B cell (primary cell): Measurements from ENCODE around the gene SNX20. TPM values are rescaled to one million over a fixed set of nuclear protein-coding genes. Genes with fewer than 3 reads are reported as not detected.

Source experiments
- ATAC-seq: fragments of 200-7000 bp; cut with Tn5 transposase; one replicate; pipeline ENCODE4 v1.10.0; 2021; ENCODE audit warnings: low read depth, mild to moderate bottlenecking, moderate number of reproducible peaks, moderate library complexity
- CTCF ChIA-PET: fragments of 350-600 bp; sonication (Branson Sonifier 250); formaldehyde crosslinking; loops from one replicate; lab custom pipeline; 2021; ENCODE audit warnings: antibody characterized with exemption, inconsistent platforms; lab: Charles Lee
- POLR2A ChIA-PET: fragments of 350-600 bp; sonication (Branson Sonifier 250); formaldehyde crosslinking; loops from one replicate; lab custom pipeline; 2021; ENCODE audit warnings: antibody characterized with exemption; lab: Charles Lee
- DNase-seq: peaks from one replicate; pipeline ENCODE4 v3.0.0; 2013
- H2AFZ ChIP-seq: 2 replicates; pipeline ENCODE4 v1.6.1; 2012; ENCODE audit warnings: mild to moderate bottlenecking, low read depth, low read length; ENCODE audit not compliant: insufficient read depth, poor library complexity, severe bottlenecking
- H3K27ac ChIP-seq, 2 donors: 1 replicate in 1 of 2; 2 replicates in 1 of 2; pipeline ENCODE4 v1.5.1; 2012 to 2013; ENCODE audit warnings: low read length in 2 of 2, mild to moderate bottlenecking in 2 of 2, moderate library complexity in 1 of 2
- H3K27me3 ChIP-seq, 4 experiments: fragments of 200-600 bp in 1 of 4; sonication (generic) in 1 of 4; replicated peaks in 1 of 4; 1 replicate in 2 of 4; 2 replicates in 2 of 4; pipeline versions ENCODE4 v1.6.1 to v1.7.0; 2013 to 2016; ENCODE audit warnings: low read length in 3 of 4, mild to moderate bottlenecking in 2 of 4, mixed read lengths in 1 of 4, moderate library complexity in 1 of 4; ENCODE audit not compliant: insufficient read depth in 4 of 4, control insufficient read depth in 3 of 4; ENCODE audit errors: control extremely low read depth in 1 of 4
- H3K36me3 ChIP-seq, 2 experiments: replicated peaks in 1 of 2; 1 replicate in 1 of 2; 2 replicates in 1 of 2; pipeline versions ENCODE4 v1.6.1 to v1.7.1; 2013; ENCODE audit warnings: low read length in 1 of 2; ENCODE audit not compliant: insufficient read depth in 2 of 2, control insufficient read depth in 1 of 2; ENCODE audit errors: control extremely low read depth in 1 of 2, extremely low read depth in 1 of 2
- H3K4me1 ChIP-seq, 2 donors: fragments of 200-600 bp in 1 of 2; sonication (generic) in 1 of 2; 1 replicate in 1 of 2; 2 replicates in 1 of 2; pipeline versions ENCODE4 v1.5.1 to v1.6.1; 2013 to 2017; ENCODE audit warnings: low read length in 2 of 2; ENCODE audit not compliant: control insufficient read depth in 2 of 2, insufficient read depth in 2 of 2
- H3K4me2 ChIP-seq: replicated peaks from 2 replicates; pipeline ENCODE3; 2012; ENCODE audit warnings: mild to moderate bottlenecking, low read depth, low read length; ENCODE audit not compliant: poor library complexity, severe bottlenecking
- H3K4me3 ChIP-seq, 5 experiments: fragments of 200-600 bp in 1 of 5; sonication (generic) in 1 of 5; 1 replicate in 3 of 5; 2 replicates in 2 of 5; pipeline versions ENCODE4 v1.5.1 to v1.7.0; 2011 to 2016; ENCODE audit warnings: low read length in 4 of 5, mild to moderate bottlenecking in 4 of 5, low read depth in 2 of 5, control low read depth in 1 of 5, moderate library complexity in 1 of 5; ENCODE audit not compliant: insufficient read depth in 1 of 5; ENCODE audit errors: control extremely low read depth in 1 of 5, extremely low read depth in 1 of 5
- H3K79me2 ChIP-seq: fragments of 200-600 bp; sonication (generic); one replicate; pipeline ENCODE4 v1.6.0; 2016; ENCODE audit warnings: low read length; ENCODE audit not compliant: control insufficient read depth, insufficient read depth
- H3K9ac ChIP-seq: fragments of 200-600 bp; sonication (generic); 2 replicates; pipeline ENCODE4 v1.6.1; 2017; ENCODE audit warnings: mild to moderate bottlenecking, low read length, moderate library complexity
- H3K9me3 ChIP-seq, 3 donors: one replicate each; pipeline versions ENCODE4 v1.6.1 to v1.7.1; 2013; ENCODE audit warnings: low read length in 2 of 3; ENCODE audit not compliant: control insufficient read depth in 2 of 3, insufficient read depth in 1 of 3; ENCODE audit errors: control extremely low read depth in 1 of 3
- H4K20me1 ChIP-seq: 2 replicates; pipeline ENCODE4 v1.6.0; 2012; ENCODE audit warnings: mild to moderate bottlenecking, low read length; ENCODE audit not compliant: insufficient read depth, control insufficient read depth, poor library complexity, severe bottlenecking
- H3K27ac Mint-ChIP-seq: one replicate; pipeline ENCODE4 v1.8.0; 2021; ENCODE audit warnings: mixed read lengths
- H3K27me3 Mint-ChIP-seq: one replicate; pipeline ENCODE4 v1.8.0; 2021; ENCODE audit warnings: mixed read lengths
- H3K4me1 Mint-ChIP-seq: one replicate; pipeline ENCODE4 v1.8.0; 2021; ENCODE audit warnings: mixed read lengths
- H3K4me3 Mint-ChIP-seq: one replicate; pipeline ENCODE4 v1.8.0; 2021; ENCODE audit warnings: mixed read lengths
- H3K9me3 Mint-ChIP-seq: one replicate; pipeline ENCODE4 v1.8.0; 2022; ENCODE audit warnings: mixed read lengths; ENCODE audit not compliant: insufficient read depth
- EZH2 ChIP-seq: IDR thresholded peaks from 2 replicates; pipeline ENCODE4 v1.6.1; 2012; ENCODE audit warnings: borderline replicate concordance, low read depth, mild to moderate bottlenecking, moderate library complexity, low read length; ENCODE audit not compliant: insufficient read depth, poor library complexity, severe bottlenecking
- WGBS: methylation state at CpG from one replicate; pipeline ENCODE4 v1.1.5; 2013; ENCODE audit warnings: missing lambda C conversion rate; ENCODE audit not compliant: insufficient coverage; 5-methylcytosine and 5-hydroxymethylcytosine counted together
- intact Hi-C: fragments of 100-400 bp; cut with micrococcal nuclease; formaldehyde crosslinking; loops from one replicate; pipeline ENCODE4 v1.10.0; 2022
- polyA plus RNA-seq: library from polyadenylated mRNA; depleted of rRNA; stranded (reverse); fragments of >200 nt; gene quantifications from 2 replicates; pipeline ENCODE4 v1.2.3, GENCODE V29; 2012
- total RNA-seq, 2 donors: library from RNA; stranded (reverse); fragments of 120-200 nt in 1 of 2; gene quantifications; 1 replicate in 1 of 2; 2 replicates in 1 of 2; pipeline versions ENCODE4 v1.2.3 to v1.2.4, GENCODE V29; 2013 to 2022
- TF ChIP-seq, protein P1 (sequence below): fragments of 200-600 bp; IDR thresholded peaks from one replicate; pipeline ENCODE4 v1.8.0; 2022; ENCODE audit warnings: antibody characterized with exemption, mild to moderate bottlenecking

Gene SNX20
- total and polyA plus RNA-seq, 2 donors (not counting 1 experiment from before 2014, with no cell fraction given): 34.7 to 43.0 TPM

DNA sequence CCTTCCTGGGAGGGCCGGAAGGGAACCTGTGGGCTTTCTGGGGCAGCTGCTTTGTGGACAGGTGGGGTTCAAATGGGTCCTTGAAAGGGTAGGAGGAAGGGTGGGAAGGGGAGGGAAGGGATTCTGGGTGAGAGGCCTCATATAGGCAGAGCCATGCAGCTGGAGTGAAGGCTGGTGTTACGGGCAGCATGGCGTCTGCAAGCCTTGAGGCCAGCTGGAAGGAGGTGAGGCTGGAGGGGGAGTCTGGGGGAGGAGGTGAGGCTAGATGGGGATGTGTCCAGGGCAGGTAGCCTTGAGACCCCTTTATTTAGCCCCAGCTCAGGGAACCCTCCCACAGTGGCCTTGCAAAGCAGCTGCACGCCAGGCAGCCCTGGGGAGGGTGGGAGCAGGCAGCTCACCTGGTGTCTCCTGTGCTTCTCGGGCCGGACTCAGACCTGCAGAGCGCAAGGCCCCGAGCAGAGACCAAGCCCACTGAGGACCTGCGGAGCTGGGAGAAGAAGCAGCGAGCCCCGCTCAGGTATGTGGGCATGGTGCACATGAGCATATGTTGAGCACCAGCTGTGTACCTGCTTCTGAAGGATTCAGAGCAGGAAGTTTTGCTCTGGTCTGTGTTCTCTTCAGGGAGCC lies 50.6 kb downstream of the SNX20 start:
- no peaks in the 10 kb centered on the region for H3K27me3 ChIP-seq
- ChIA-PET POLR2A (no interaction called here), CTCF (interaction anchor here (1.2 kb wide), 1 partner anchor 83 kb away, joined by 3 read pairs; no protein-coding TSS in a partner anchor)
- no peak for TF ChIP-seq EZH2
- TF ChIP-seq, protein P1, sequence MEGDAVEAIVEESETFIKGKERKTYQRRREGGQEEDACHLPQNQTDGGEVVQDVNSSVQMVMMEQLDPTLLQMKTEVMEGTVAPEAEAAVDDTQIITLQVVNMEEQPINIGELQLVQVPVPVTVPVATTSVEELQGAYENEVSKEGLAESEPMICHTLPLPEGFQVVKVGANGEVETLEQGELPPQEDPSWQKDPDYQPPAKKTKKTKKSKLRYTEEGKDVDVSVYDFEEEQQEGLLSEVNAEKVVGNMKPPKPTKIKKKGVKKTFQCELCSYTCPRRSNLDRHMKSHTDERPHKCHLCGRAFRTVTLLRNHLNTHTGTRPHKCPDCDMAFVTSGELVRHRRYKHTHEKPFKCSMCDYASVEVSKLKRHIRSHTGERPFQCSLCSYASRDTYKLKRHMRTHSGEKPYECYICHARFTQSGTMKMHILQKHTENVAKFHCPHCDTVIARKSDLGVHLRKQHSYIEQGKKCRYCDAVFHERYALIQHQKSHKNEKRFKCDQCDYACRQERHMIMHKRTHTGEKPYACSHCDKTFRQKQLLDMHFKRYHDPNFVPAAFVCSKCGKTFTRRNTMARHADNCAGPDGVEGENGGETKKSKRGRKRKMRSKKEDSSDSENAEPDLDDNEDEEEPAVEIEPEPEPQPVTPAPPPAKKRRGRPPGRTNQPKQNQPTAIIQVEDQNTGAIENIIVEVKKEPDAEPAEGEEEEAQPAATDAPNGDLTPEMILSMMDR: no peak
- ATAC-seq: no peak
- DNase-seq: no peak
- no peaks in the 10 kb centered on the region for H3K79me2 ChIP-seq
- no peak overlapping the region for H3K27ac ChIP-seq
- Mint-ChIP-seq H3K27ac (no peak overlapping the region), H3K27me3 (peaks cover 4% of the 10 kb centered on the region), H3K4me1 (peaks cover 13% of the 10 kb centered on the region), H3K9me3 (no peaks in the 10 kb centered on the region), H3K4me3 (no peak overlapping the region)
- H2AFZ ChIP-seq: no peak overlapping the region
- H3K4me3 ChIP-seq: no peak overlapping the region
- H3K9me3 ChIP-seq: peaks cover 0 to 3% (median 0%) of the 10 kb centered on the region in 3 donors
- no peak overlapping the region for H3K9ac ChIP-seq
- intact Hi-C loops: no loop called here
- 88% methylated on average over 8 of the region's 11 CpGs for WGBS
- no peak overlapping the region for H3K4me2 ChIP-seq
- H4K20me1 ChIP-seq: no peaks in the 10 kb centered on the region
- peaks cover 12 to 14% of the 10 kb centered on the region in 2 donors for H3K4me1 ChIP-seq
- H3K36me3 ChIP-seq: no peaks in the 10 kb centered on the region

DNA sequence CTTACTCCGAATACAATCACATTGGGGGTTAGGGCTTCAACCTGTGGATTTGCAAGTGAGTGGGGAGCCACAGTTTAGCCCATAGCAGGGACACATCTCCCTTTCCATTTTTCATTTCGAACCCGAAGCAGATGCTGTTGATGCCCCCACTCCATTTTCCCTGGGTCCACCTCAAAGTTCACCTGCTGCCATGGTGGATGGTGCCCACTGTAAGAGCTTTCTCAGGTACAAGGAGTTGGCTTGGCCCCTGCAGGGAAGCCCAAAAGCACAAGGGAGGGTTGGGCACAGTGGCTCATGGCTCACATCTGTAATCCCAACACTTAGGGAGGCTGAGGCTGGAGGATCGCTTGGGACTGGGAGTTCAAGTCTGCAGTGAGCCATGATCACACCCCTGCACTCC lies 51.8 kb downstream of the SNX20 start:
- Histone ChIP-seq H3K36me3 (no peaks in the 10 kb centered on the region), H3K9me3 (peaks cover 0 to 3% (median 0%) of the 10 kb centered on the region in 3 donors), H2AFZ (no peak overlapping the region), H4K20me1 (no peaks in the 10 kb centered on the region), H3K27ac (no peak overlapping the region), H3K27me3 (no peaks in the 10 kb centered on the region), H3K79me2 (no peaks in the 10 kb centered on the region), H3K4me2 (no peak overlapping the region), H3K4me1 (peaks cover 12 to 14% of the 10 kb centered on the region in 2 donors), H3K4me3 (no peak overlapping the region), H3K9ac (no peak overlapping the region)
- ChIA-PET CTCF (interaction anchor here (1.2 to 1.3 kb wide), 2 partner anchors 82 to 177 kb away, joined by 3 to 5 read pairs; no protein-coding TSS in a partner anchor), POLR2A (no interaction called here)
- TF ChIP-seq EZH2: no peak
- TF ChIP-seq, protein P1: no peak
- no peaks in the 10 kb centered on the region for H3K9me3 Mint-ChIP-seq
- WGBS: 98% methylated on average over 4 of the region's 4 CpGs
- H3K4me3 Mint-ChIP-seq: no peak overlapping the region
- peaks cover 13% of the 10 kb centered on the region for H3K4me1 Mint-ChIP-seq
- H3K27me3 Mint-ChIP-seq: peaks cover 2% of the 10 kb centered on the region
- no peak for ATAC-seq
- no peak overlapping the region for H3K27ac Mint-ChIP-seq
- DNase-seq: no peak
- intact Hi-C loops: no loop called here
